DND-41 (cell line): ENCODE results near the gene ABLIM1.

Source experiments
- CTCF ChIP-seq: IDR thresholded peaks from 2 replicates; pipeline ENCODE4 v1.5.1; 2012; ENCODE audit warnings: borderline replicate concordance, low read length, moderate library complexity, mild to moderate bottlenecking; ENCODE audit not compliant: poor library complexity, severe bottlenecking; ENCODE audit errors: extremely low read depth
- EZH2 ChIP-seq: IDR thresholded peaks from 3 replicates; pipeline ENCODE4 v1.6.1; 2012; ENCODE audit warnings: borderline replicate concordance, low read depth, mild to moderate bottlenecking, moderate library complexity, low read length, inconsistent platforms; ENCODE audit not compliant: severe bottlenecking

- TF ChIP-seq CTCF = no peak
- no peak for TF ChIP-seq EZH2
Observed at GRCh38 chr10:114706458-114707055, 48.5 kb upstream of the ABLIM1 start.
